ENCODE measurements around the gene ATP1B3. TPM values are rescaled to one million over a fixed set of nuclear protein-coding genes. Genes with fewer than 3 reads are reported as not detected.
A peak's percentile ranks its signal among the peaks of the same experiment; 100 is the strongest.

The ATP1B3 gene
- total and polyA plus RNA-seq, 10 of the 15 experiments (the other 5 are each of a cell fraction or from before 2014, with no cell fraction given): 41.4 to 200 (median 94.0) TPM

GRCh38 chr3:141835557-141836229, 40.8 kb upstream of the ATP1B3 start:
- CTCF ChIA-PET: no interaction called here
- whole genome bisulfite sequencing (ENCODE audit: insufficient coverage, insufficient replicate concordance, low lambda C conversion rate, missing lambda C conversion rate): 70% methylated on average over 15 of the region's 15 CpGs
- DNase-seq (ENCODE audit: low read depth, low spot score) (no peak), FAIRE-seq (no peak), ATAC-seq (no peak)
- RAD21 ChIA-PET (ENCODE audit: unreplicated experiment): no interaction called here
- TF ChIP-seq BCL3 (IDR thresholded peaks at IDR 0.05; ENCODE audit: borderline replicate concordance, insufficient read depth, low read depth, low read length, poor library complexity, severe bottlenecking): peak; percentile 38
- no peak for TF ChIP-seq NFYB (IDR thresholded peaks at IDR 0.05; ENCODE audit: insufficient read depth, low read depth, low read length)
- no peak for TF ChIP-seq NR2C2 (IDR thresholded peaks at IDR 0.05; ENCODE audit: borderline replicate concordance, control insufficient read depth, insufficient read length, low read depth)
- TF ChIP-seq BRCA1 (IDR thresholded peaks at IDR 0.05; ENCODE audit: low read depth, low read length): no peak
- Histone ChIP-seq H2AFZ (ENCODE audit: control insufficient read depth, low read depth, low read length) (no peak overlapping the region), H3K4me3 (no peak overlapping the region), H3K27me3 (replicated peaks in 1 of 2; ENCODE audit: control insufficient read depth in 2 of 2, insufficient read depth in 2 of 2, low read length in 1 of 2) (no peaks in the 10 kb centered on the region), H3K9ac (ENCODE audit: control insufficient read depth, insufficient read depth, low read length) (no peak overlapping the region), H3K36me3 (ENCODE audit: control insufficient read depth in 2 of 2, insufficient read depth in 2 of 2, low read length in 1 of 2) (no peaks in the 10 kb centered on the region), H3K27ac (ENCODE audit: control insufficient read depth, insufficient read depth) (no peak overlapping the region), H4K20me1 (ENCODE audit: control insufficient read depth, insufficient read depth) (no peaks in the 10 kb centered on the region), H3K79me2 (ENCODE audit: control insufficient read depth, insufficient read depth, low read length) (no peaks in the 10 kb centered on the region), H3K4me2 (ENCODE audit: control insufficient read depth, insufficient read depth) (no peak overlapping the region), H3K4me1 (ENCODE audit: control insufficient read depth, insufficient read depth, low read length) (no peaks in the 10 kb centered on the region), H3K9me3 (replicated peaks; ENCODE audit: control insufficient read depth, insufficient read depth, low read length) (no peaks in the 10 kb centered on the region)
- POLR2A ChIA-PET: no interaction called here
- SMC1A ChIA-PET (ENCODE audit: uncharacterized antibody, unreplicated experiment): no interaction called here
- intact Hi-C loops (cut with micrococcal nuclease; ENCODE audit: unreplicated experiment) (no loop called here), in situ Hi-C loops (cut with MboI) (no loop called here)
- no TSS peak for BruUV-seq (replicated peaks)

DNA sequence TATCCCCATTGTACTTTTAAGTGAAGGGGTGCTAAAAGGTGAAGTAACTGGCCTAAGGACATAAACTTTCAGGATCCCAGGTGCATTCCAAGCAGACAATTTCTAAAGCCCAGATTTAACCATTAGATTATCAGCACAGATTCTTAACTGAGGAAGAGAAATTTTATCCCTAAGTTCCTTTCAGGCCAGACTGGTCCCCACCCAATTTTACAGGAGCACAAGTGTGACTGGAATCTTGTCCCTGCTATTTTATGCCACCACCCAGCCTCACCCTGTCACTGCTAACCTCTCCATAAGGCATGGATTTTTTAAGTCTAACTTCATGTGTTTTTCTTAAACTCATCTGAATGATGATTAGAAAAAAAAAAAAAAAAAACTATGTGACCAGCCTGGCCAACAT, 37.1 kb upstream of the ATP1B3 start:
- no peaks in the 10 kb centered on the region for H3K27me3 ChIP-seq (replicated peaks in 1 of 2; ENCODE audit: control insufficient read depth in 2 of 2, insufficient read depth in 2 of 2, low read length in 1 of 2)
- no peak overlapping the region for H2AFZ ChIP-seq (ENCODE audit: control insufficient read depth, low read depth, low read length)
- no TSS peak for BruUV-seq (replicated peaks)
- ChIA-PET SMC1A (ENCODE audit: uncharacterized antibody, unreplicated experiment) (interaction anchor here (0.7 kb wide), 1 partner anchor 195 kb away, joined by 4 read pairs; no protein-coding TSS in a partner anchor), POLR2A (no interaction called here), RAD21 (ENCODE audit: unreplicated experiment) (no interaction called here), CTCF (no interaction called here)
- H3K9me3 ChIP-seq (replicated peaks; ENCODE audit: control insufficient read depth, insufficient read depth, low read length): no peaks in the 10 kb centered on the region
- no peak overlapping the region for H3K27ac ChIP-seq (ENCODE audit: control insufficient read depth, insufficient read depth)
- no peaks in the 10 kb centered on the region for H3K4me1 ChIP-seq (ENCODE audit: control insufficient read depth, insufficient read depth, low read length)
- FAIRE-seq: no peak
- H3K4me3 ChIP-seq: no peak overlapping the region
- in situ Hi-C loops (cut with MboI) (no loop called here), intact Hi-C loops (cut with micrococcal nuclease; ENCODE audit: unreplicated experiment) (no loop called here)
- H3K9ac ChIP-seq (ENCODE audit: control insufficient read depth, insufficient read depth, low read length): no peak overlapping the region
- no peaks in the 10 kb centered on the region for H3K36me3 ChIP-seq (ENCODE audit: control insufficient read depth in 2 of 2, insufficient read depth in 2 of 2, low read length in 1 of 2)
- no peaks in the 10 kb centered on the region for H4K20me1 ChIP-seq (ENCODE audit: control insufficient read depth, insufficient read depth)
- ATAC-seq: no peak
- H3K79me2 ChIP-seq (ENCODE audit: control insufficient read depth, insufficient read depth, low read length): no peaks in the 10 kb centered on the region
- no peak for DNase-seq (ENCODE audit: low read depth, low spot score)
- no peak overlapping the region for H3K4me2 ChIP-seq (ENCODE audit: control insufficient read depth, insufficient read depth)
- TF ChIP-seq SIX5 (IDR thresholded peaks at IDR 0.05; ENCODE audit: low read depth, low read length, severe bottlenecking) (no peak), ZNF592 (IDR thresholded peaks at IDR 0.05) (no peak), NFIC (IDR thresholded peaks at IDR 0.05; ENCODE audit: low read depth, low read length) (no peak), SMC3 (IDR thresholded peaks at IDR 0.05; ENCODE audit: borderline replicate concordance, low read length) (no peak), ZNF207 (IDR thresholded peaks at IDR 0.05; ENCODE audit: borderline replicate concordance) (no peak), MYB (IDR thresholded peaks at IDR 0.05; ENCODE audit: borderline replicate concordance, low read depth, low read length) (no peak), TAF1 (IDR thresholded peaks at IDR 0.05; ENCODE audit: borderline replicate concordance, low read depth, low read length) (no peak), FOXK2 (IDR thresholded peaks at IDR 0.05) (no peak)

All from GM12878 (cell line).